Measurements from ENCODE around the gene FBXL5.

DNA sequence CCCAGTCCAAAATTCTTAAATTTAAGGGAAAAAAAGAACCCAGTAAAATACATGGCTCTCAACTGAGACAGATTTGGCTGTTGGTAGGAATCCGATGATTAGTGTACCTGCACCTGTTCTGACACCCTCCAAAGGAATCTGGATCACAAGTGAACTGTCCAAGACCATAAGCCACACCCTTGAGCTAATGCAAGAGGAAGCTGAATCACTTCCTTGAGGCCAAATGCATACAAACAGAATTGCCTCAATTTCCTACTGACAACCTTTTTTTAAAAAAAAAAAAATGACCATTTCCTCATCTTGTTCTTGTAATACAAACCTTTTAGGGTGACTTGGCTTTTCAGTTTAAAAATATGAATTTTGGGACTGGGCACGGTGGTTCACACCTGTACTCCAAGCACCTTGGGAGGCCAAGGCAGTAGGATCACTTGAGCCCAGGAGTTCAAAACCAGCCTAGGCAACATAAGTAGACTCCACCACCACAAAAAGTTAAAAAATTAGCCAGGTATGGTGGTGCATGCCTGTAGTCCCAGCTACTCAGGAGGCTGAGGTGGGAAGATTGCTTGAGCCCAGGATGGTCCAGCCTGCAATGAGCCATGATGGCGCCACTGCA is 10.7 kb upstream of the FBXL5 start:
- TF ChIP-seq, protein P1, sequence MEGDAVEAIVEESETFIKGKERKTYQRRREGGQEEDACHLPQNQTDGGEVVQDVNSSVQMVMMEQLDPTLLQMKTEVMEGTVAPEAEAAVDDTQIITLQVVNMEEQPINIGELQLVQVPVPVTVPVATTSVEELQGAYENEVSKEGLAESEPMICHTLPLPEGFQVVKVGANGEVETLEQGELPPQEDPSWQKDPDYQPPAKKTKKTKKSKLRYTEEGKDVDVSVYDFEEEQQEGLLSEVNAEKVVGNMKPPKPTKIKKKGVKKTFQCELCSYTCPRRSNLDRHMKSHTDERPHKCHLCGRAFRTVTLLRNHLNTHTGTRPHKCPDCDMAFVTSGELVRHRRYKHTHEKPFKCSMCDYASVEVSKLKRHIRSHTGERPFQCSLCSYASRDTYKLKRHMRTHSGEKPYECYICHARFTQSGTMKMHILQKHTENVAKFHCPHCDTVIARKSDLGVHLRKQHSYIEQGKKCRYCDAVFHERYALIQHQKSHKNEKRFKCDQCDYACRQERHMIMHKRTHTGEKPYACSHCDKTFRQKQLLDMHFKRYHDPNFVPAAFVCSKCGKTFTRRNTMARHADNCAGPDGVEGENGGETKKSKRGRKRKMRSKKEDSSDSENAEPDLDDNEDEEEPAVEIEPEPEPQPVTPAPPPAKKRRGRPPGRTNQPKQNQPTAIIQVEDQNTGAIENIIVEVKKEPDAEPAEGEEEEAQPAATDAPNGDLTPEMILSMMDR (conservative IDR thresholded peaks at IDR 0.05; ENCODE audit: low read length) = no peak
- TF ChIP-seq EZH2phosphoT487 (IDR thresholded peaks at IDR 0.05; ENCODE audit: borderline replicate concordance) = no peak
